HG03097 (cell line): ENCODE measurements around the gene ZNF782.
"Not testable (repeated sequence)": the region's sequence is repeated elsewhere in the genome, so short reads cannot be mapped to it uniquely, and the experiment has no call there.

ENCODE experiments used
- ATAC-seq: cut with Tn5 transposase; IDR thresholded peaks from one replicate; pipeline ENCODE4 v1.9.1; 2021; ENCODE audit not compliant: unreplicated experiment, low FRiP score

ZNF782 gene

GRCh38 chr9:96854651-96855273 is 448 bp upstream of the ZNF782 start:
- ATAC-seq = no peak

- ATAC-seq = no peak
Observed at GRCh38 chr9:96852676-96853075, 1.6 kb downstream of the ZNF782 start.

DNA sequence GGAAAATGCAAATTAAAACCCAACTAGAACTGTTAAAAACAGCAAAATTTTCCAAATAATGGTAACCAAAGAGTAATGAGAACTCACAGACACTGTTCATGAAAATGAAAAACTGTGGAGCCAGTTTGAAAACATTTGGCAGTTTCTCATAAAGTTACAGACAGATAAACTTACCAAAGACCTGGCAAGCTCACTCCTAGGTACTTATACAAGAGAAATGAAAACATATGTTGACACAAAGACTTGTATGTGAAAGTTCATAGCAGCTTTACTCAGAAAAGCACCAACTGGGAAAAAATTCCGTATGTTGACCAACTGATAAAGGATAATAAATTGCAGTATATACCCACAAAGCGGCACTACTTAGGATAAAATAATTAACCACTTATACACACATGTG is 10.3 kb downstream of the ZNF782 start:
- no peak for ATAC-seq

- no peak for ATAC-seq
Observed at GRCh38 chr9:96818533-96818932, 35.8 kb downstream of the ZNF782 start.

- no peak for ATAC-seq
Observed at GRCh38 chr9:96817973-96818372, 36.3 kb downstream of the ZNF782 start.

GRCh38 chr9:96813607-96814006 is 40.7 kb downstream of the ZNF782 start:
- ATAC-seq = no peak

- not testable (repeated sequence) for ATAC-seq
Observed at GRCh38 chr9:96798959-96799358, 55.4 kb downstream of the ZNF782 start.

DNA sequence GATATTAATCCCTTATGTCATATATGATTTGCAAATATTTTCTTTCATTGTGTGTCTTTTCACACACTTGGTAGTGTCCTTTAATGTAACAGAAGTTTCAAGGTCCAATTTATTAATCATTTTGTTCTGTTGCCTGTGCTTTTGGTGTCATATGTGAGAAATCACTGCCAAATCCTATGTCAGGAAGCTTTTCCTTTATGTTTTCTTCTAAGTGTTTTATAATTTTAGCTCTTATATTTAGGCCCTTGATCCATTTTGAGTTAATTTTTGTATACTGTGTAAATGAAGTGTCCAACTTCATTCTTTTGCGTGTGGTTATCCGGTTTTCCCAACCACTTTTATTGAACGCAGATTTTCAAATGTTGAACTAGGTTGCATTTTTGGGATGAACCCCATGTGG is 70.3 kb downstream of the ZNF782 start:
- no peak for ATAC-seq

DNA sequence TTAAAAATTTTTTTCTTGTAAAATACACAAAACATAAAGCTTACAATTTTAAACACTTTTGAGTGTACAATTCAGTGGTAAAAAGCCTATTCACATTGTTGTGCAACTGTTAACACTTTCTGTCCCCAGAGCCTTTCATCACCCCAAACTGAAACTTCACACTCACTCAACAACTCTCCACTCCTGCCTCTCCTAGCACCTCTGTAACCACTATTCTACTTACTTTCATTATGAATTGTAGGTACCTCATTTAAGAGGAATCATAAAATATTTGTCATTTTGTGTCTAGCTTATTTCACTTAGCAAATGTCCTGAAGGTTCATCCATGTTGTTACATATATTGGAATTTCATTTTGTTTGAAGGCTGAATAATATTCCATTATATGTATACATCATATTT is 72.1 kb downstream of the ZNF782 start:
- ATAC-seq = no peak

- ATAC-seq = no peak
Observed at GRCh38 chr9:96781552-96781951, 72.8 kb downstream of the ZNF782 start.

GRCh38 chr9:96779089-96779488 is 75.2 kb downstream of the ZNF782 start:
- ATAC-seq = no peak

DNA sequence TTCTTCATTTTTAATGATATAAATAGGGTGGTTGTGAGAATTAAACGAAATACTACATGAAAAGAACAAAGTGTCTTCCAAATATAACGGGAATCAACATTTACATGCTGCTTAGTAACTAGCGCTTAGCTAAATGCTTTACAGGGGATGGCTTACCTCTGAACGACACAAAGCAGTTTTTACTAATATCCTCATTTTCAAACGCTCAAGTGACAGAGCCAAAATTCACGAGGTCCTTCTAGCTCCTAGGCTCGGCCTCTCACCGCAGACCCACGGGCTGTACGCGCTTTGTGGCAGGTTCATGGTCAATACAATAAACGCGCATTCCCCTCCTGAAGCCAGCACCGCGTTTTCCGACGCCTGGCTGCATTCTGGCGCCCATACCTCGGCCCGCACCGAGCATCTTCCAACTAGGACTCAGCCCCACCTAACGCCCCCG is 76.9 kb downstream of the ZNF782 start:
- ATAC-seq = no peak

DNA sequence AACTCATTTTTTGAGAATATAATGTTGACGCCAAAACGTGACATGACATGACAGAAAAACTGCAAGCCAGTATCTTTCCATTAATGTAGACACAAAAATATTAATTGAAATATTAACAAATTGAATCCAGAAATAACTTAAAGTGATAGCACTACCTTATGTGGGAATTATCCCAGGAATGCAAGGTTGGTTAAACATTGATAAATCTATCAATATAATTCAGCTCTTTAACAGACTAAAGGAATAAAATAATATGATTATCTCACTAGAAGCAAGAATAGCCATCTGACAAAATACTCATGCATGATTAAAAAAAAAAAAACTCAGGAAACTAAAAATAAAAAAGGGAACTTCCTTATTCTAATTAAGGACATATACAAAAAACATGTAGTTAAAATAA is 83.2 kb downstream of the ZNF782 start:
- no peak for ATAC-seq

DNA sequence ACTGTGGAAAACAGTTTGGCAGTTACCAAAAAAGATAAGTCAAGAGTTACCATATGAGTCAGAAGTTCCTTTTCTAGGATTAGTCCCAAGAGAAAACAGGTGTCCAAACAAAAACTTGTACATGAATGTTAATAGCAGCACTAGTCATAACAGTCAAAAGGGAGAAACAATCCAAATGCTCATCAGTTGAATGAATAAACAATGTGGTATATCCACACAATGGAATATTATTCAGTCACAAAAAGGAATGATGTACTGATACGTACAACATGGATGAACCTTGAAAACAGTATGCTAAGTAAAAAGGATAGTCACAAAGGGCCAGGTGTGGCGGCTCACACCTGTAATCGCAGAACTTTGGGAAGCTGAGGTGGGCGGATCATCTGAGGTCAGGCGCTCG is 84.3 kb downstream of the ZNF782 start:
- ATAC-seq = no peak
